Measurements from ENCODE around the gene RNU7-1. TPM values are rescaled to one million over a fixed set of nuclear protein-coding genes. Genes with fewer than 3 reads are reported as not detected.

RNU7-1 gene
- total and polyA plus RNA-seq, 2 donors (not counting 1 experiment from before 2014, with no cell fraction given), result not detected

- H3K27ac ChIP-seq (ENCODE audit: insufficient read depth, low read length), result peak overlapping the region; percentile 54
- H3K9me3 ChIP-seq (ENCODE audit: control insufficient read depth, insufficient read depth, low read depth, low read length), result no peaks in the 10 kb centered on the region
- peaks cover 58% of the 10 kb centered on the region for H3K79me2 ChIP-seq (ENCODE audit: control insufficient read depth, insufficient read depth, low read length)
- peak overlapping the region; percentile 70 to 95 (median 88) for H3K4me3 ChIP-seq (replicated peaks in 1 of 4; ENCODE audit: control extremely low read depth in 1 of 4, insufficient read depth in 1 of 4, low read depth in 3 of 4, low read length in 4 of 4)
- H3K27me3 ChIP-seq (ENCODE audit: control insufficient read depth, insufficient read depth, low read length), result no peaks in the 10 kb centered on the region
- no peak overlapping the region for H2AFZ ChIP-seq (ENCODE audit: low read length)
- no peaks in the 10 kb centered on the region for H3K36me3 ChIP-seq (ENCODE audit: control insufficient read depth, insufficient read depth, low read length)
- H3K4me2 ChIP-seq (ENCODE audit: extremely low read depth, insufficient read depth, low read length), result peak overlapping the region; percentile 97
- no peaks in the 10 kb centered on the region for H4K20me1 ChIP-seq (ENCODE audit: control insufficient read depth, extremely low read depth, insufficient read depth, low read length)
- H3K9ac ChIP-seq (ENCODE audit: insufficient read depth, low read length), result peak overlapping the region; percentile 25
- H3K4me1 ChIP-seq (ENCODE audit: control insufficient read depth, extremely low read depth, insufficient read depth, low read length), result peaks cover 27% of the 10 kb centered on the region
- TF ChIP-seq, protein P1, sequence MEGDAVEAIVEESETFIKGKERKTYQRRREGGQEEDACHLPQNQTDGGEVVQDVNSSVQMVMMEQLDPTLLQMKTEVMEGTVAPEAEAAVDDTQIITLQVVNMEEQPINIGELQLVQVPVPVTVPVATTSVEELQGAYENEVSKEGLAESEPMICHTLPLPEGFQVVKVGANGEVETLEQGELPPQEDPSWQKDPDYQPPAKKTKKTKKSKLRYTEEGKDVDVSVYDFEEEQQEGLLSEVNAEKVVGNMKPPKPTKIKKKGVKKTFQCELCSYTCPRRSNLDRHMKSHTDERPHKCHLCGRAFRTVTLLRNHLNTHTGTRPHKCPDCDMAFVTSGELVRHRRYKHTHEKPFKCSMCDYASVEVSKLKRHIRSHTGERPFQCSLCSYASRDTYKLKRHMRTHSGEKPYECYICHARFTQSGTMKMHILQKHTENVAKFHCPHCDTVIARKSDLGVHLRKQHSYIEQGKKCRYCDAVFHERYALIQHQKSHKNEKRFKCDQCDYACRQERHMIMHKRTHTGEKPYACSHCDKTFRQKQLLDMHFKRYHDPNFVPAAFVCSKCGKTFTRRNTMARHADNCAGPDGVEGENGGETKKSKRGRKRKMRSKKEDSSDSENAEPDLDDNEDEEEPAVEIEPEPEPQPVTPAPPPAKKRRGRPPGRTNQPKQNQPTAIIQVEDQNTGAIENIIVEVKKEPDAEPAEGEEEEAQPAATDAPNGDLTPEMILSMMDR (conservative IDR thresholded peaks at IDR 0.05 in 1 of 2, IDR thresholded peaks at IDR 0.05 in 1 of 2; ENCODE audit: low read depth in 1 of 2, low read length in 2 of 2), result no peak
- no peak for TF ChIP-seq EZH2 (IDR thresholded peaks at IDR 0.05; ENCODE audit: low read length, missing control alignments)
- DNase-seq (ENCODE audit: low read depth in 2 of 2), result no peak
Measured at GRCh38 chr12:6929466-6930452, 13.9 kb upstream of the RNU7-1 start.

- Histone ChIP-seq H3K9me3 (ENCODE audit: control insufficient read depth, insufficient read depth, low read depth, low read length) (no peaks in the 10 kb centered on the region), H3K27me3 (ENCODE audit: control insufficient read depth, insufficient read depth, low read length) (no peaks in the 10 kb centered on the region), H3K4me2 (ENCODE audit: extremely low read depth, insufficient read depth, low read length) (no peak overlapping the region), H3K4me1 (ENCODE audit: control insufficient read depth, extremely low read depth, insufficient read depth, low read length) (peaks cover 12% of the 10 kb centered on the region), H3K4me3 (replicated peaks in 1 of 4; ENCODE audit: control extremely low read depth in 1 of 4, insufficient read depth in 1 of 4, low read depth in 3 of 4, low read length in 4 of 4) (peak overlapping the region in 1 of 4 experiments; percentile 4), H3K36me3 (ENCODE audit: control insufficient read depth, insufficient read depth, low read length) (peaks cover 14% of the 10 kb centered on the region), H2AFZ (ENCODE audit: low read length) (no peak overlapping the region), H3K27ac (ENCODE audit: insufficient read depth, low read length) (no peak overlapping the region), H3K79me2 (ENCODE audit: control insufficient read depth, insufficient read depth, low read length) (peaks cover 49% of the 10 kb centered on the region), H3K9ac (ENCODE audit: insufficient read depth, low read length) (no peak overlapping the region), H4K20me1 (ENCODE audit: control insufficient read depth, extremely low read depth, insufficient read depth, low read length) (no peaks in the 10 kb centered on the region)
- TF ChIP-seq EZH2 (IDR thresholded peaks at IDR 0.05; ENCODE audit: low read length, missing control alignments), result no peak
- TF ChIP-seq, protein P1 (conservative IDR thresholded peaks at IDR 0.05 in 1 of 2, IDR thresholded peaks at IDR 0.05 in 1 of 2; ENCODE audit: low read depth in 1 of 2, low read length in 2 of 2), result no peak
- DNase-seq (ENCODE audit: low read depth in 2 of 2), result no peak
Measured at GRCh38 chr12:6932766-6933165, 10.8 kb upstream of the RNU7-1 start.

DNA sequence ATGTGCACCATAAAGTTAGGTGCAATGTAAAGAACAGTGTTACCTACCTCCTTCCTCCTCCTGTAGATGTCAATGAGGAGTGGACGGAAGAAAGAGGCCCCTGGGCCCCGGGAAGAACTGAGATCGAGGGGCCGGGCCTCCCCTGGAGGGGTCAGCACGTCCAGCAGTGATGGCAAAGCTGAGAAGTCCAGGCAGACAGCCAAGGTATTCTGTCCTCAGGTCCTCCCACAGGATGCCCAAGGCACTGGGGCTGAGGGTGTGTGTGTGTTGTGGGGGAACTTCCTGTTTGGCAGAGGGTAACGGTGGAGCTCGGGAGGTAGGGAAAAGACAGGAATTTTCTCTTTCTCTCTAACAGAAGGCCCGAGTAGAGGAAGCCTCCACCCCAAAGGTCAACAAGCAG lies 9.5 kb upstream of the RNU7-1 start:
- Histone ChIP-seq H3K36me3 (ENCODE audit: control insufficient read depth, insufficient read depth, low read length) (peaks cover 21% of the 10 kb centered on the region), H3K4me2 (ENCODE audit: extremely low read depth, insufficient read depth, low read length) (no peak overlapping the region), H4K20me1 (ENCODE audit: control insufficient read depth, extremely low read depth, insufficient read depth, low read length) (no peaks in the 10 kb centered on the region), H3K9ac (ENCODE audit: insufficient read depth, low read length) (no peak overlapping the region), H3K79me2 (ENCODE audit: control insufficient read depth, insufficient read depth, low read length) (peaks cover 44% of the 10 kb centered on the region), H3K27me3 (ENCODE audit: control insufficient read depth, insufficient read depth, low read length) (no peaks in the 10 kb centered on the region), H2AFZ (ENCODE audit: low read length) (no peak overlapping the region), H3K4me3 (replicated peaks in 1 of 4; ENCODE audit: control extremely low read depth in 1 of 4, insufficient read depth in 1 of 4, low read depth in 3 of 4, low read length in 4 of 4) (no peak overlapping the region), H3K4me1 (ENCODE audit: control insufficient read depth, extremely low read depth, insufficient read depth, low read length) (peaks cover 15% of the 10 kb centered on the region), H3K27ac (ENCODE audit: insufficient read depth, low read length) (peak overlapping the region; percentile 4), H3K9me3 (ENCODE audit: control insufficient read depth, insufficient read depth, low read depth, low read length) (no peaks in the 10 kb centered on the region)
- no peak for TF ChIP-seq EZH2 (IDR thresholded peaks at IDR 0.05; ENCODE audit: low read length, missing control alignments)
- TF ChIP-seq, protein P1 (conservative IDR thresholded peaks at IDR 0.05 in 1 of 2, IDR thresholded peaks at IDR 0.05 in 1 of 2; ENCODE audit: low read depth in 1 of 2, low read length in 2 of 2), result no peak
- peak; percentile 51 to 67 for DNase-seq (ENCODE audit: low read depth in 2 of 2)
